Fibroblast of pulmonary artery (primary cell): Measurements from ENCODE around the gene GAK.
"Not testable (repeated sequence)": the region's sequence is repeated elsewhere in the genome, so short reads cannot be mapped to it uniquely, and the experiment has no call there.

Source experiments
- DNase-seq: peaks from one replicate; pipeline ENCODE4 v3.0.0-alpha.2; 2010; ENCODE audit warnings: low read depth
- H3K4me3 ChIP-seq: replicated peaks from 2 replicates; pipeline ENCODE4 v1.5.1; 2011; ENCODE audit warnings: low read depth, mild to moderate bottlenecking, control low read depth, low read length, moderate library complexity
- TF ChIP-seq, protein P1 (sequence below): IDR thresholded peaks from 2 replicates; pipeline ENCODE4 v1.5.1; 2011; ENCODE audit warnings: mild to moderate bottlenecking, control low read depth, low read length, inconsistent platforms; ENCODE audit errors: missing control alignments

The GAK gene

DNA sequence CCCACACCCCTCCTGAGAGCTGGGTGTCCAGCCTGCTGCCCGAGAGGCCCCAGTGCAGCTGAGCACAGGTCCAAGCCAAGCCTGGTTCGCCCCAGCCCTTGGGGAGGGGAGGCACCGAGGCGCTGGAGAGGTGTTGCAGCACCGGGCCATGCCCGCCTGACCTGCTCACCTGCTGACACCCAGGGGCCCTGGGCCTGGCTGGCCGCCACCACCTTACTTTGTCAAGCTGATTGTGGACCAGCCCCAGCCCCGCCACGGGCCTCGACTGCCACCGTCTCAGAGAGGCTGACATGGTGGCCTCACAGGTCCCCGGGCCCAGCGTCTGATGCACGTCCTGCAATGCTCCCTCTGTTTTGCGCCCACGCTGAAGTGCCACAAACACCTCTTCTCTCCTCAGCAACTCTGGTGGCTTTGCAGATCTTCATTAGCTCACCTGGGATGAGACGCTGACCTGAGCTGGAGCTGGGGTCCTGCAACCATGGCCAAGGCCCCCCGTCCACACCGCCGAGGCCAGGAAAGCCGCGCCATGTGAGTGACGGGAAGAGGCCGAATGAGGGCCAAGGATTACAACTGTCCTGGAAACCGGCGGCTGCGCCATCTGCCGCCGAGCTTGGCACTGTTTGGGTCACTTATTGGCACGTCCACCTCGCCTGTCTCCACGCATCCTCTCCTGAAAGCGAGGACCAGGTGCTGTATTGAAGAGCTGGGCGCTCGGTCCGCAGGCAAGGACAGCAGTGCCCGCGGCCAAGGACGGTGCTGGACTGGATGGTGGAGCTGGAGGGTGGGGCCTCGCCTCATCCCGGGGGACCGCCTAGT is 113.8 kb downstream of the GAK start:
- no peak overlapping the region for H3K4me3 ChIP-seq
- TF ChIP-seq, protein P1, sequence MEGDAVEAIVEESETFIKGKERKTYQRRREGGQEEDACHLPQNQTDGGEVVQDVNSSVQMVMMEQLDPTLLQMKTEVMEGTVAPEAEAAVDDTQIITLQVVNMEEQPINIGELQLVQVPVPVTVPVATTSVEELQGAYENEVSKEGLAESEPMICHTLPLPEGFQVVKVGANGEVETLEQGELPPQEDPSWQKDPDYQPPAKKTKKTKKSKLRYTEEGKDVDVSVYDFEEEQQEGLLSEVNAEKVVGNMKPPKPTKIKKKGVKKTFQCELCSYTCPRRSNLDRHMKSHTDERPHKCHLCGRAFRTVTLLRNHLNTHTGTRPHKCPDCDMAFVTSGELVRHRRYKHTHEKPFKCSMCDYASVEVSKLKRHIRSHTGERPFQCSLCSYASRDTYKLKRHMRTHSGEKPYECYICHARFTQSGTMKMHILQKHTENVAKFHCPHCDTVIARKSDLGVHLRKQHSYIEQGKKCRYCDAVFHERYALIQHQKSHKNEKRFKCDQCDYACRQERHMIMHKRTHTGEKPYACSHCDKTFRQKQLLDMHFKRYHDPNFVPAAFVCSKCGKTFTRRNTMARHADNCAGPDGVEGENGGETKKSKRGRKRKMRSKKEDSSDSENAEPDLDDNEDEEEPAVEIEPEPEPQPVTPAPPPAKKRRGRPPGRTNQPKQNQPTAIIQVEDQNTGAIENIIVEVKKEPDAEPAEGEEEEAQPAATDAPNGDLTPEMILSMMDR: no peak
- DNase-seq: no peak

DNA sequence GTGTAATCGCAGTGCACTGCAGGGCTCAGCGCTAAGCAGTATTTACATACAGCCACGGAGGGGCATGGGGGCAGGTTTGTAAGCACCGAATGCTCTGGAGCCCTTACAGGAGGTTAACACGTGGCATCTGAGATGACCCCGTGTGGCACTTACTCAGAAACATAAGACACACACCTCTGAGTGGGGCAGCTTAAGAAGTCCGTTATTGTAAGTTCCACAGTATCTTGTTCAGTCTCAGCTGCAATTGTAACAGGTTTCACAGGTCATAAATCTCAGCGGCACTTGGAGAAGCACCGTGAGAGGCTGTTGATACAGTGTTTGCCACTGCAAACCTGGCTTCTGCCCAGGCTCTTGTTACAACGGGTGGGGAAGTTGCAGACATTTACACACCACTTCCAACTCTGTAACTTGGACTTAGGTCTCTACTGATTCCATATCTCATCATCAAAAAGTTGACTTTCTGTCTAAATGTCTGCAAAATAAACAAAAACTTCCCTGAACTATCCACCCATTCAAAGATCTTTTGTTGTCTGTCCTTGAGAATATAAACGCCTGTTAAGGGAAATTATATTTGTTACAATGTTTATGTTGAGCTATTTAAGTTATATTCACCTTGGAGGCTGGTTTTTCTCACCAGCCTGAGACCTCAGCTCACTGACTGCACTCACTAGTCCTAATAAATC is 116.5 kb downstream of the GAK start:
- TF ChIP-seq, protein P1: no peak
- DNase-seq: no peak
- no peak overlapping the region for H3K4me3 ChIP-seq

DNA sequence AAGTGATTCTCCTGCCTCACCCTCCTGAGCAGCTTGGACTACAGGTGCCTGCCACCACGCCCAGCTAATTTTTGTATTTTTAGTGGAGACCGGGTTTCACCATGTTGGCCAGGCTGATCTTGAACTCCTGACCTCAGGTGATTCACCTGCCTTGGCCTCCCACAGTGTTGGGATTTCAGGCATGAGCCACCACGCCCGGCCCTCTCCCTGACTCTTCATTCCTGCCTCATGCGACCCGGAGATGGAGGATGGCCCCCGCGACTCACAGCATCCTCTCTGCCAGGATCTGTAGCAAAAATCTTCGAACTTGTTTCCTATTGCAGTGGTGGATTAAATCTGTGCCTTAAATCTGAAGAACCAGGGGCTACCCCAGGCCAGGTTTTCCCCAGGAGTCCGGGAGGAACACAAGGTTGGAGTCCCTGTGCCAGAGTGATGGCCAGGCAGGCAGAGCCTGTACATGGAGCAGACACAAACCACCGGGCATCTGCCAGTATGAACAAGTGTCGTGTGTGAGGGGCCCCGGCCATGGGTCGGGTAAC is 117.7 kb downstream of the GAK start:
- no peak overlapping the region for H3K4me3 ChIP-seq
- TF ChIP-seq, protein P1: no peak
- no peak for DNase-seq

DNA sequence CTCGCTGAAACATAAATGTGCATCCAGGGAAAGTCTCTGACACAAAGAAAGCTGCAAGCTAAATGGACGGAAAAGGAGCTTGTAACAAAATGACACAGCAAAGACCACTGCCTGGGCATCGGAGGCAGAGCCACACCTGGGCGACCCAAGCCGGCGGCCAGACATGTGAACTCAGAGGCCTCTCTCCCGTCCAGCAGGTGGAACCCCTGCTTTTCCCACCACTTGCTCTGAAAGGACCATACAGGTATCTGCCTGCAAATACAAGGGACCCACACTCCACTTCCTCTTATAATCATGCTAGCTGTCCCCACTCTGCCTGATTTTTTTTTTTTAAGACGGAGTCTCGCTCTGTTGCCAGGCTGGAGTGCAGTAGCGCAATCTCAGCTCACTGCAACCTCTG is 118.2 kb downstream of the GAK start:
- DNase-seq: no peak
- no peak overlapping the region for H3K4me3 ChIP-seq
- TF ChIP-seq, protein P1: no peak

DNA sequence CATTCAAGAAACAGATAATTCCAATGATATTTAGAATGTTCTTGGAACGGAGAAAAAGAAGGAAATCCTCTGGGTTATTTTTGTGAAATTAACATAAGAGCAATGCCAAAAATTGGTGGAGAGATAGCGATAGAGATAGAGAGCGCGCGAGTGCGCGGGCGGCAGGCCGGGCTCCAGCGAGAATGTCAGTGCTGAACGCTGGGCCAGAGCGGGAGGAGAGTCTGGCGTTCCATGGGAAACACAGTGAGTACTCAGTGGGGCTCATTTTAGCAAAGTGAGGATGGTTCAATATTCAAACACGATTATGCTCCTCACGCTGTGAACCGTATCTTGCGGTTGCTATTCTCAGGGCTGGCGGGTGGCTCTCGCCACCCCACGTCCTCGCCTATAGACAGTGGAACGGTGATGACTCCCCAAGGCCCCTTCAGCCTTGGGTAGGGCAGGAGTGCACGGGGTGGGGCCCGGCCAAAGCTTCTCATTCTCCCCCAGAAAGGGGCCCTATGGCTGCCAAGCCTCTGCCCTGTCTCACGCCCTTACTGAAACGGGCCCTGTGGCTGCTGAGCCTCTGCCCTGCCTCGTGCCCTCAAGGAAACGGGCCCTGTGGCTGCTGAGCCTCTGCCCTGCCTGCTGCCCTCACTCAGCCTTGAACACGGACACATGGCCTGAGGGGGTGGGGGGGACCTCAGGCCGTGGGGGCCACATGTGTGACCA is 123.1 kb downstream of the GAK start:
- TF ChIP-seq, protein P1: no peak
- H3K4me3 ChIP-seq: no peak overlapping the region
- DNase-seq: no peak

DNA sequence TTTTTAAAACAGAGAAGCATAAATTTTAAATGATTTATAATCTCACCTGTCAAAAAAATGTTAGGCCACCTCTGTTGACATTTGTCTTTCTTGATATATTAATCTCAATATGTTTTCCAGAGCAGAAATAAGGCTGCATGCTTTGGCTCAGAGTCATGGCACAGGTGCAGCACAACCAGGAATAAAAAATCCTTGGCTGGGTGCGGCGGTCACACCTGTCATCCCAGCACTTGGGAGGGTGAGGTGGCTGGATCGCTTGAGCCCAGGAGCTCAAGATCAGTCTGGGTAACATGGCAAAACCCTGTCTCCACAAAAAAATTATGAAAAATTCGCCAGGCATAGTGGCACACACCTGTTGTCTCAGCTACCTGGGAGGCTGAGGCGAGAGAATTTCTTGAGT is 124.3 kb downstream of the GAK start:
- no peak for DNase-seq
- TF ChIP-seq, protein P1: no peak
- no peak overlapping the region for H3K4me3 ChIP-seq

DNA sequence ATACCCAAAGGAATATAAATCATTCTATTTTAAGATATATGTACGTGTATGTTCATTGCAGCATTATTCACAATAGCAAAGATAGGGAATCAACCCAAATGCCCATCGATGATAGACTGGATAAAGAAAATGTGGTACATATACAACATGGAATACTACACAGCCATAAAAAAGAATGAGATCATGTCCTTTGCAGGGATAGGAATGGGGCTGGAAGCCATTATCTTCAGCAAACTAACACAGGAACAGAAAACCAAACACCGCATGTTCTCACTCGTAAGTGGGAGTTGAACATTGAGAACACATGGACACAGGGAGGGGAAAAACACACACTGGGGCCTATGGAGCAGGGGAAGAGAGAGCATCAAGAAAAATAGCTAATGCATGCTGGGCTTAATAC is 125.1 kb downstream of the GAK start:
- not testable (repeated sequence) for DNase-seq, H3K4me3 ChIP-seq
